GM06990 (cell line): ENCODE results near the gene LINGO3.

ENCODE experiments used
- DNase-seq: peaks from one replicate; pipeline ENCODE4 v3.0.0-alpha.2; 2011; ENCODE audit not compliant: insufficient read length; ENCODE audit errors: extremely low read depth
- H3K27me3 ChIP-seq: replicated peaks from 2 replicates; pipeline ENCODE4 v1.6.0; 2011; ENCODE audit warnings: low read length; ENCODE audit not compliant: control insufficient read depth, insufficient read depth
- H3K36me3 ChIP-seq: 2 replicates; pipeline ENCODE4 v1.5.1; 2011; ENCODE audit warnings: low read length; ENCODE audit not compliant: control insufficient read depth, insufficient read depth
- H3K4me3 ChIP-seq: replicated peaks from 2 replicates; pipeline ENCODE4 v1.5.1; 2011; ENCODE audit warnings: low read depth, mild to moderate bottlenecking, control low read depth, low read length
- TF ChIP-seq, protein P1 (sequence below): IDR thresholded peaks from 2 replicates; pipeline ENCODE4 v1.5.1; 2011; ENCODE audit warnings: low read length, control low read depth, mild to moderate bottlenecking, inconsistent platforms; ENCODE audit not compliant: insufficient read depth, poor library complexity, severe bottlenecking

The LINGO3 gene

GRCh38 chr19:2280633-2281264 is 27.2 kb downstream of the LINGO3 start:
- H3K27me3 ChIP-seq: no peaks in the 10 kb centered on the region
- DNase-seq: no peak
- no peak overlapping the region for H3K4me3 ChIP-seq
- TF ChIP-seq, protein P1, sequence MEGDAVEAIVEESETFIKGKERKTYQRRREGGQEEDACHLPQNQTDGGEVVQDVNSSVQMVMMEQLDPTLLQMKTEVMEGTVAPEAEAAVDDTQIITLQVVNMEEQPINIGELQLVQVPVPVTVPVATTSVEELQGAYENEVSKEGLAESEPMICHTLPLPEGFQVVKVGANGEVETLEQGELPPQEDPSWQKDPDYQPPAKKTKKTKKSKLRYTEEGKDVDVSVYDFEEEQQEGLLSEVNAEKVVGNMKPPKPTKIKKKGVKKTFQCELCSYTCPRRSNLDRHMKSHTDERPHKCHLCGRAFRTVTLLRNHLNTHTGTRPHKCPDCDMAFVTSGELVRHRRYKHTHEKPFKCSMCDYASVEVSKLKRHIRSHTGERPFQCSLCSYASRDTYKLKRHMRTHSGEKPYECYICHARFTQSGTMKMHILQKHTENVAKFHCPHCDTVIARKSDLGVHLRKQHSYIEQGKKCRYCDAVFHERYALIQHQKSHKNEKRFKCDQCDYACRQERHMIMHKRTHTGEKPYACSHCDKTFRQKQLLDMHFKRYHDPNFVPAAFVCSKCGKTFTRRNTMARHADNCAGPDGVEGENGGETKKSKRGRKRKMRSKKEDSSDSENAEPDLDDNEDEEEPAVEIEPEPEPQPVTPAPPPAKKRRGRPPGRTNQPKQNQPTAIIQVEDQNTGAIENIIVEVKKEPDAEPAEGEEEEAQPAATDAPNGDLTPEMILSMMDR: no peak
- H3K36me3 ChIP-seq: peaks cover 4% of the 10 kb centered on the region

- Histone ChIP-seq H3K36me3 (peaks cover 9% of the 10 kb centered on the region), H3K4me3 (no peak overlapping the region), H3K27me3 (no peaks in the 10 kb centered on the region)
- TF ChIP-seq, protein P1: no peak
- no peak for DNase-seq
These were observed 29.3 kb downstream of the LINGO3 start for GRCh38 chr19:2278459-2279158.

- no peak overlapping the region for H3K4me3 ChIP-seq
- TF ChIP-seq, protein P1: no peak
- DNase-seq: no peak
- peaks cover 10% of the 10 kb centered on the region for H3K36me3 ChIP-seq
- no peaks in the 10 kb centered on the region for H3K27me3 ChIP-seq
These were observed 30.8 kb downstream of the LINGO3 start for GRCh38 chr19:2277138-2277537.

- Histone ChIP-seq H3K4me3 (no peak overlapping the region), H3K36me3 (peaks cover 11% of the 10 kb centered on the region), H3K27me3 (no peaks in the 10 kb centered on the region)
- no peak for DNase-seq
- TF ChIP-seq, protein P1: no peak
These were observed 31.4 kb downstream of the LINGO3 start for GRCh38 chr19:2276429-2276986.

DNA sequence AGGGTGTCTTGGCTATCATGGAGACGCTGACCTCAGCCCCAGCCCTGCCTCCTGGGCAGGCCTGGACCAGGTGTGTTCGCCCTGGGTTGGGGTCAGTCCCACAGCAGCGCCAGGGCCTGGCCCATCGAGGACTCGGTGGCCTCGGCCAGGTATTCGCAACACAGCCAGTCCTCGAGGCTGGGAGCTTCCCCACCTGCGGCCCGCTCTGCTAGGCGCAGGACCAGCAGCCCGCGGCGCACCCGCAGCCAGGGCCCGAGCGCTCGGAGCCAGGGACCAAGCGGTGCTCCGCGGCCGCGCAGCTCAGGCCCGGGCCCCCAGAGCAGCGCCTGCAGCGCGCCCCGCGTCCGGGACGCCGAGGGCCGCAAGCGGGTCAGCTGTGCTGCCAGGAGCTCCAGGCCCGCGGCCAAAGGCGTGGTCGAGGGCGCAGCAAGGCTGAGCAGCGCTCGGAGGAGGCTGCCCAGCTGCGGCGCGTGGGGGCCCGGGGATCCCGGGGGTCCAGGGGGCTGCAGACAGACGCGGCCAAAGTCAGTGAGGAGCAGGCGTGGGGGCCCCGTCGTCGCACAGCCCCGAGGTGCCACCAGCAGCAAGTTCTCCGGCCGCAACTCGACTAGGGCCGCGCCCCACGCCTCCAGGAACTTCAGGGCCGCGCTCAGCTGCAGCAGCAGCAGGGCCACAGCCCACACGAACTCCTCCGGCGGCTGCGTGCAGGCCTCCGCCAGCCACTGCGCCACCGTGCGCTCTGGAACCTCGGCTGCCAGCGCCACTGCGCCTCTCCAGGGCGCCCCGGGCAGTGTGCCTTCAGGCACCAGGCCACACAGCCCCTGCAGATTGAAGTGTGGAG is 32.1 kb downstream of the LINGO3 start:
- DNase-seq: no peak
- TF ChIP-seq, protein P1: no peak
- H3K27me3 ChIP-seq: no peaks in the 10 kb centered on the region
- H3K36me3 ChIP-seq: peaks cover 11% of the 10 kb centered on the region
- H3K4me3 ChIP-seq: no peak overlapping the region
